HG02885 (cell line): ENCODE data around the gene POU2F1.

ENCODE experiments used
- ATAC-seq: cut with Tn5 transposase; IDR thresholded peaks from one replicate; pipeline ENCODE4 v1.9.1; 2021; ENCODE audit warnings: mild to moderate bottlenecking; ENCODE audit not compliant: unreplicated experiment, poor library complexity

The POU2F1 gene

DNA sequence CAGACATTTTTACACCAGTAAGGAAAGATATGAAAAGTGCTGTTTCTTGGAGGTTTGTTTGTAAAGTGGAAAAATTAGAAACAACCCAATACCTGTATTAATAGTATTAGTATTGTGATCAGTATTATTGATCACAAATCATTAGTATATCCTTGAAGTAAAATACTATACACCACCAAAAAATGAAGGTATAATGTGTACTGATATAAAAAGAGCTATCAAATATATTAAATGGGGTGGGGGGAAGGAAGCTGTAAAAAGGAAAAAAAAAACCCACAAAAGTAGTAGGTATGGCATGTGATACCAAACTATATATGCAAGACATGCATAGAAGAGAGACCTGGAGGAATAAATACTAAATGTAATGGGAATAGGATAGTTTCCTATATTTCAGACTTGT is 46.3 kb downstream of the POU2F1 start:
- ATAC-seq = no peak

DNA sequence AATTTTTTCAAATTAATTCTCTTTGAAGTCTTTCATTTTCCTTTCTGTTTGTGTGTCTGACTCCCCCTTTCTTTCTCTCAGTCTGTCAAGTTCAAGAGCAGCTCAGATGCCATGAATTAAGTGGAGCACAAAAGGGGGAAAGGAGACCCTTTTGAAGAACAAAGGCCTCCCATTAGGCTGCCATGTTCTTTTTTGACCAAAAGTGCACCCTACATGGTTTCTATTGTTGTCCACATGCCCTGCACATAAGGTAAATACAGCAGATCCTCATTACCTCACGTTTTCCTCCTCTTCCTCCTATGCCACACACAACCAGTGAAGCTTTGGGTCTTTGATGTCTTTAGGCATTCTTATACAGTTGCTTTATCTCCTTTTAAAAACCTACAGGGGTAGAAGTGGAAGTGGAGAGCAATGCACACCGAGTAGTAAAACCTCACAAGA is 47.7 kb downstream of the POU2F1 start:
- no peak for ATAC-seq

DNA sequence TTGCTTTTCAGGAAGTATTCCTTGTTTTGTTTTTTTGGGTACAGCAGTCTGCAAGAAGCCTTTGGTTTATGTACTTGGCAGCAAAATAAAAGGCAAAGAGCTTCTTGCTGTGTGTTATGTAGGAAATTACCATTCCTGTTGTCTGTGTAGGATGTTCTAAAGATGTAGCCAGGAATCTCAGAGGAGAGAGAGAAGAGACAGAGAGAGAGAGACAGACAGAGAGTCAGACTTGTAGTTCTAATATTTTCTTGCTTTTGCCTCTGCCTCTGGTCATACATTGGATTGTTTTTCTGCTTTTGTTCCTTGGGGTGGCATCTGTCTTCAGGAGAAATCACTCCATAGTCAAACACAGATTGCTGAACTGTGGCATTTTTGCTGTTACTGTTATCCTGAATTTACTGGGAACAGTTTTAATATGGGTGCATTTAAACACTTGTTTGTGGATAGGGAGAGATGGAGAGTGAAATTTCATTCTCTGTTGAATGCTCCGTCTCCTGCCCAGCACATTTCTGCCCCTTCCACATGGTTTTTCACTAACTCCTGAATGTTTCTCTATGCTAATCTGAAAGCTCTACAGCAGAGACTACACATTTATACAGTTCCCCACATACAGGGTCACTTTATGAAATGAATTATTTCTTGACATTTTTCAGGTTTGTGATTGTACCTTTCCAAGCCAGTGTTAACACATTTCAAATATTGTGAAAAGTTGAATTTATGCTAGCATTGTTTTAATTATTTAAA is 49.8 kb downstream of the POU2F1 start:
- no peak for ATAC-seq

DNA sequence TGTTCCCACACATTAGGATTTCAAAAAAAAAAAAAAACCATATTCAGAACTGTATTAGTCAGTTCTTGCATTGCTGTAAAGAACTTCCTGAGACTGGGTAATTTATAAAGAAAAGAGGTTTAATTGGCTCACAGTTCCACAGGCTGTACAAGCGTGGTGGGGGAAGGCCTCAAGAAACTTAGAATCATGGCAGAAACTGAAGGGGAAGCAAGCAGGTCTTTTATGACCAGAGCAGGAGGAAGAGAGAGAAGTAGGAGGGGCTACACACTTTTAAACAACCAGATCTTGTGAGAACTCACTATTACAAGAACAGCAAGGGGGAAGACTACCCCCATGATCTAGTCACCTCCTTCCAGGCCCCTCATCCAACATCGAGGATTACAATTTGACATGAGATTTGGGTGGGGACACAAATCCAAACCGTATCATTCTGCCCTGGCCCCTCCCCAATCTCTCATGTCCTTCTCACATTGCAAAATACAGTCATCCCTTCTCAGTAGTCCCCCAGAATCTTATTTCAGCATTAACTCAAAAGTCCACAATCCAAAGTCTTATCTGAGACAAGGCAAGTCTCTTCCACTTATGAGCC is 51.8 kb downstream of the POU2F1 start:
- ATAC-seq = no peak

DNA sequence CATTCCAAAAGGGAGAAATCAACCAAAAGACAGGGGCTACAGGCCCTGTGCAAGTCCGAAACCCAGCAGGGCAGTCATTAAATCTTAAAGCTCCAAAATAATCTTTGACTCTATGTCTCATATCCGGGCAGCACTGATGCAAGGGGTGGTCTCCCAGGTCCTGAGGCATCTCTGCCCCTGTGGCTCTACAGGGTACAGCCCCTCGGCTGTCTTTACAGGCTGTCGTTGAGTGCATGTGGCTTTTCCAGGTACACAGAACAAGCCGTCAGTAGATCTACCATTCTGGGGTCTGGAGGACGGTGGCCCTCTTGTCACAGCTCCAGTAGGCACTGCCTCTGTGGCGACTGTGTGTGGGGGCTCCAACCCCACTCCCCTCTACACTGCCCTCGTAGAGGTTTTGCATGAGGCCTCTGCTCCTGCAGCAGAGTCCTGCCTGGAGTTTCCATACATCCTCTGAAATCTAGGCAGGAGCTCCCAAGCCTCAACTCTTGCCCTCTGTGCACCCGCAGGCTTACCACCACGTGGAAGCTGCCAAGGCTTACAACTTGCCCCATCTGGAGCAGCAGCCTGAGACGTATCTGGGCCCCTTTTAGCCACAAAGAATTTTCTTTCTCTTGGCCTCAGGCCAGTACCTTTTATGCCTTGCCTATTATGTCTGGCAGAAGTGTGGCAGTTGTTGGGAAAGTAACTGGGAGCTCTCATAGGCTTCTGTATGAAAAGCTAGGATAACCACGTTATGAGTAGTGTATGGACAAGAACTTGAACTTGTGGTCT is 52.5 kb downstream of the POU2F1 start:
- ATAC-seq = no peak

DNA sequence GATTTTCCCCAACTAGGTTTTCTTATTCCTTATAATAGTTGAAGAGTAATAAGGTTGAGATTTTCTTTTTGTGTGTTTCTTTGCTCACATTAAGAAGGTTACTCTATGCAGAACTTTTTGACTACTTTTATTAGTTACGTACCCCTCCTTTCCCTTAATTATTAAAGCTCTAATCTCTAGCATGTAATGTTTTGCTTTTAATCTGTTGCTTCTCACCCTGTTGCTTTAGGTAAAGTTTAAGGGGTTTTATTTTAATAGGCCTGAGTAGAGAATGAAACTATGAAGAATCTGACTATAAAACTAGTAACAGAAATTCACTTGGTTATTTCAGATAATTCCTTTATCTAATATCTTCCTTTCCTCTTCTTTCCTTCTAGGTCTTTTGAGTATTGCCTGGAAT is 53.4 kb downstream of the POU2F1 start:
- ATAC-seq = no peak

DNA sequence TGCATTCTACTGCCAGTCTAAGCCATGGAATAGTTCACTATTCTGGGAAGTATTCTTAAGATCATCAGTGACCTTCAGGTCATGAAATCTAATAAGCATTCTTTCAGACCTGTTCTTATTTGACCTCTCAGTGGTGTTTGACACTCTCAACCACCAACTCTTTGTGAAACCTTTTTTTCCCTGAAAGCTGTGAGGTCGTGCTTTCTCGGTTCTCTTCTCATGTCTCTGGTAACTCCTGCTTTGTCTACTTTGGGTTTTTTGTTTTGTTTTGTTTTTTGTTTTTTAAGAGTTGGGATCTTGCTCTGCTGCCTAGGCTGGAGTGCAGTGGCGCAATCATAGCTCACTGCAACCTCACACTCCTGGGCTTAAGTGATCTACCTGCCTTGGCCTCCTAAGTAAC is 56.3 kb downstream of the POU2F1 start:
- peak; percentile 90 for ATAC-seq

DNA sequence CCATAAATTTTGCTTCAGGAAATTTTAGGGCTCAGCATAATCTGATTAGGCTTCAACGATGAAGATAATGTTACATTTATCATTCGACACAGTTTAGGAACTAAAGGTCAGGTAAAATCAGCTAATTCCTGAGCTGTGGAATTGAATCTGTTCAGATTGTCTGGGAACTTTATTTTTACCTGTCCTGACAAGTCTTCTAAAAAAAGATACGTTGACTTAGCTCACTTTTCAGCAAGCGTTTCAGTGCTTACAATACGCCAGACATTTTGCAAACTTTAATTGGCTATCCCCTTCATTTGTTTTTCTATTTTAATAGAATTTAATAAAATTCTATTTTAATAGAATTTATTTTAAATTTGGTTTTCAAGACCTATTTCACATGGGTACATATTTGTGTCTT is 57.8 kb downstream of the POU2F1 start:
- ATAC-seq = no peak

DNA sequence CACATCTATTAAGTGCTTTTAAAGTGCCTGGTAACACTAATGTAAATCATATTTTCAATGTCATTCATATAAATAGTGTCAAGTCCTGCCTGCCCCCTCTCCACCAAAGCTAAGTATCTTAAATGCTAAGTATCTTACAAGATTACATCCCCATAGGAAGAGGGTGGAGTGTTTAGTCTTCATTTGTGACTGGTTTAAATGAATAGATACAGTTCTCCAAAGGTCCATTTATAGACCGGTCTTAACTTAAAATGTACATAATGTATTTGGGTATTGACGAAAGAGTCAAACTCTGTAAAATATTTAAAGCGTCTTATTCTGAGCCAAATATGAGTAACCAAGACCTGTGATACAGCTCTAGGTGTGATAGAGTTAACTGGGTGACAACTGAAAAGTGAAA is 60.2 kb downstream of the POU2F1 start:
- ATAC-seq = no peak

DNA sequence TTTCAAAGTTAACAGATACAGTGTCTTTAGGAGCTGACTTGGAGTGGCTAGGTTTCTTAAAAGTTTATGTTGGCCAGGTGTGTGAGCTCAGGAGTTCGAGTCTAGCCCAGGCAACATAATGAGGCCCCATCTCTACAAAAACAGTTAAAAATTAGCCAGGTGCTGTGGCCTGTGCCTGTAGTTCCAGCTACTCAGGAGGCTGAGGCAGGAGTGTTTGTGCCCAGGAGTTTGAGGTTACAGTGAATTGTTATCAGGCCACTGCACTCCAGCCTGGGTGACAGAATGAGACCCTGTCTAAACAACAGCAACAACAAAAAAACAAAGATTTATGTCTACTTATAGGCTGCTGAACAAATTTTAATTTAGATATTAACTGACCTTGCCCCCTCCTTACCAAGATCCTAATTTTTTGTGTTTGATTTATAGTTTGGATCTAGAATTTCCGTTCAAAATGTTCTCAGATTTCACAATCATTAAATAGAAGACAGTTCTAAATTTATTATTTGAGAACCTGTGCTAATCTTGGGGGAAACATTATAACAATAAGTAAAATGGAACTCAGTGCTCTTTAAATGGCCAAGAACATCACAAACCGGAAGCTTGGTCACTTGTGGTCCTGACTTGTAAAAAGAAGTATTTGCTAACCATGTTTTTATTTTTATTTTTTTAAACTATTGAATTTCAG is 67.8 kb downstream of the POU2F1 start:
- no peak for ATAC-seq

DNA sequence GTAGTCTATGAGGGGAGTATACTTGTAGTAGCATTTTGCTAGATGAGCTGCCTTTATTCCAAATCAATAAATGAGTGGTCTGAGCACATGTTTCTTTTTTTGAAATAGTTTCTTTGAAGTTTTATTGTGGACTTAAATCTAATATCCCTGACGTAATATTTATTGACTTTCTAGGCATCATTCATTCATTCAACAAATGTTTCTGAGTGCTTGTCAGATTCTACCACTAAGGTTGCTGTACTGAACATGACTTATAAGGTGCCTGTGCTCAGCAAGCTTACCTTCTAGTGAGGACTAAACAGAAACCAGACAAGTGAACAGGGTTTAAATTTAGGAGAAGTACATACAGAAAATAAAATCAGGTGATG is 68.4 kb downstream of the POU2F1 start:
- ATAC-seq = no peak

DNA sequence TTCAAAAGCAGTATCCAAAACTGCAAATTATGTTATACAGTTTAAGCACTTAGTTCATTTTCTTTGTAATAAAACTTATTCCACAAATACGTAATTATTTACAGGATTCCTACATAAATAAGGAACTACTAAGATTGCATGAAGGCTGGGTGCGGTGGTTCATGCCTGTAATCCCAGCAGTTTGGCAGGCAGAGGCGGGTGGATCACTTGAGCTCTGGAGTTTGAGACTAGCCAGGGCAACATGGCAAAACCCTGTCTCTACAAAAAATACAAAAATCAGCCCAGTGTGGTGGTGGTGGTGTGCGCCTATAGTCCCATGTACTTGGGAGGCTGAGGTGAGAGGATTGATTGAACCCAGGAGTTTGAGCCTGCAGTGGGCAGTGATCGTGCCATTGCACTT is 69.3 kb downstream of the POU2F1 start:
- no peak for ATAC-seq

DNA sequence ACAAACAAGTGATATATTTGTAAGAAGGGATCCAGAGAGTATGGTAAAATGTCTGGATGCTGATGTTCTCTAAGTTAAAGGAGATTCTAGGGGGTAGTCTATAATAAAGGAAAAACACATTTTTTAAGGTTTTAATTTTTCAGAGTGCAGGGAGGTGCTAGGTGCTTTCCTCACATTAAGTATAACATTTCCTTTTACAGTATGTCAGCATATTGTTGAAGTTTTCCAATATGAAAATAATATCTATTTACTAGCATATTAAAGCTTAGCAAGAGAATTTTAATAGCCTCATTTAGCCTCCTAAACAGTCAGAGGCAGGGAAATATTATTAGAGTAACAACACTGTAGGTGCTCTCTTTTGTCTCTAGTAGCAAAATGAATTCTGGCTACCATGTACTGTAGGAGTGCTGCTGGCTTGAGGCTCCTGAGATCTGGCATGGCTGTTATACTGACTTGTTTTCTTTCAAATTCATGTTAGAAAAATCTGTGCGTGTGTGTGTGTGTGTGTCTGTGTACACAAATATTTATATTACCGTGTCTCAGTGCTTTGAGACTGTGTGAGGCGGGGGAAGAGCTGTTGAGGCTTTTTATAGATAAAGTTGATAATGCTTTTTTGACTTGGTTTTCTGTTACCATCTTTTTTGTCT is 71.0 kb downstream of the POU2F1 start:
- ATAC-seq = no peak

DNA sequence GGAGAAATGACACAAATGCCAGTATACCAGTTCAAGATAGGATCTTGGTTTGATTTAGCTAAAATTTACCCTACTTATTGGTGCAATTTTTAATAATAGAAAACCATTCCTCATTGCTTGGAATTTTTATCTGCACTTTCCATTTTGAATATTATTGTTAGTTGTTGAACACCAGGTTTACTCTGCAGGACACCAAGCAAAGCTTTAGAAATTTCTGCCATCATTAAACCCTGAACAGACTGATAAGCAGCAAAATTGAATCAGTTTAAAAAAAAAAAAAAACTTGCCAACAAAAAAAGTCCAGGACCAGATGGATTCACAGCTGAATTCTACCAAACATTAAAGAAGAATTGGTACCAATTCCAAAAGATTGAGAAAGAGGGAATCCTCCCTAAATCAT is 71.5 kb downstream of the POU2F1 start:
- ATAC-seq = no peak

DNA sequence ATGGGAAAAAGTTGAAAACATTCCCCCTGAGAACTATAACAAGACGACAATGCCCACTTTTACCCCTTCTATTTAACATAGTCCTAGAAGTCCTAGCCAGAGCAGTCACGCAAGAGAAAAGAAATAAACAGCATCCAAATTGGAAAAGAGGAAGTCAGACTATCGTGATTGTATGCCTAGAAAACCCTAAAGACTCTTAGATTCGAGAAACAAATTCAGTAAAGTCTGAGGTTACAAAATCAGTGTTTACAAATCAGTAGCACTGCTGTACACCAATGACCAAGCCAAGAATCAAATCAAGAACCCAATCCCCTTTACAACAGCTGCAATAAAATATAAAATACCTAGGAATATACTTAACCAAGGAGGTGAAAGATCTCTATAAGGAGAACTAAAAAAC is 72.4 kb downstream of the POU2F1 start:
- no peak for ATAC-seq

DNA sequence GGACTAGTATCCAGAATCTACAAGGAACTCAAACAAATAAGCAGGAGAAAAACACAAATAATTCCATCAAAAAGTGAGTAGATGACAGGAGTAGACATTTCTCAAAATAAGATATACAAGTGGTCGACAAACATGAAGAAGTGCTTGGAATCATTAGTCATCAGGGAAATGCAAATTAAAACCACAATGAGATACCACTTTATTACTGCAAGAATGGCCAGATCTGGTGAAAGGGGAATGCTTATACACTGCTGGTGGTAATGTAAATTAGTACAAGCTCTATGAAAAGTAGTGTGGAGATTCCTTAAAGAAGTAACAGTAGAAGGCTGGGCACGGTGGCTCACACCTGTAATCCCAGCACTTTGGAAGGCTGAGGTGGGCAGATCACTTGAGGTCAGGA is 73.8 kb downstream of the POU2F1 start:
- ATAC-seq = no peak

DNA sequence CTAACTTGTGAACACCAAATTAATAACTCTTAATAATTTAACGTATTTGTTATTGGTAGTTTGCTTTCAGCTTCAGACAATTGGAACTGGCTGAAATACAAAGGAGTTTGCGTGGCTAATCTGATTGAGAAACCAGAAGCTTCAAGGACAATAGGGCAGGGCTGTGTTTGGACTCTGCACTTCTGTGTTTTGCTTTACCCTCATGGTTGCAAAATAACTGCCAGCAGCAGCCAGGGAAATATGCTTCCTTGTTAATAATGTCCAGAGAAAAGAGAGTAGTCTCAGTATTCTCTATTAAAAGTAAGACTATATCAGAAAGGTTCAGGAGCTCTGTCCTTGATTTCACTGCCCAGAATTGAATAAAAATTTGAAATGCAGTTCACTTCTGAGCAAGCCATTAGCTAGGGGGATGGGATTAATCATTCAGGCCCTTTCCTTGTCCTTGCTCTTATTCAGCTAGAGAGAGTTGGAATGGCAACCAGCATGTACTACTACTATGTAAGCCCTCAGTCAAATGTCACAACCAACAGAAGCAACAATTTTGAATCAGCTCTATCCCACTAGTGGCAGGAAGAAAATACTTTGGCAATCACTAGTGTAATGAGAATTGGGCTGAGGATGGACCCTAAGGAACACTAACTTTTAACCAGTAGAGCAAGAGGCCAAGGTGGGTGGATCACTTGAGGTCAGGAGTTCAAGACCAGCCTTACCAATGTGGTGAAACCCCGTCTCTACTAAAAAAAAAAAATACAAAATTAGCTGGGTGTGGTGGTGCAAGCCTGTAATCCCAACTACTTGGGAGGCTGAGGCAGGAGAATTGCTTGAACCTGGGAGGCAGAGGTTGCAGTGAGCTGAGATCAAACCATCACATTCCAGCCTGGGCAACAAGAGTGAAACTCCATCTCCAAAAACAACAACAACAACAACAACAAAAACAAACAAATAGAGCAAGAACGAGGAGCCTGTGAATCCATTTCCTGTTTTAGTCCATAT is 76.8 kb downstream of the POU2F1 start:
- no peak for ATAC-seq

DNA sequence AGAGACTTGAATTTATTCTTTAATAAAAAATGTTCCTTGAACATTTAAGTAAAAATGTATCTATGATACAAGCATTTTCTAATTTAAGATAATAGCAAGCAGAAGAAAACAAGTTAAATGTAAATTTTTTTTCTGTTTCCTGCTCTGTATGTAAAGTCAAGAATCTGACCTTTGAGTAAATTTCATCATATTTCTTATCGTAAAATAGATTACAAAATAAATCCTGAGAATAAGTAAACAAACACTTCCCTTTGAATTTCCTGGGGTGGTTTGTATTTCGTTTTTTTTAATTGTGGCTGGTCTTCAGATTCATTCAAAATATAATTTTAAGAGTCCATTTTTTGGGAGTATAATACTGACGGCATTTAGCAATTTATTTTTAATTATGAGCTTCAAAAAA is 77.6 kb downstream of the POU2F1 start:
- ATAC-seq = no peak

DNA sequence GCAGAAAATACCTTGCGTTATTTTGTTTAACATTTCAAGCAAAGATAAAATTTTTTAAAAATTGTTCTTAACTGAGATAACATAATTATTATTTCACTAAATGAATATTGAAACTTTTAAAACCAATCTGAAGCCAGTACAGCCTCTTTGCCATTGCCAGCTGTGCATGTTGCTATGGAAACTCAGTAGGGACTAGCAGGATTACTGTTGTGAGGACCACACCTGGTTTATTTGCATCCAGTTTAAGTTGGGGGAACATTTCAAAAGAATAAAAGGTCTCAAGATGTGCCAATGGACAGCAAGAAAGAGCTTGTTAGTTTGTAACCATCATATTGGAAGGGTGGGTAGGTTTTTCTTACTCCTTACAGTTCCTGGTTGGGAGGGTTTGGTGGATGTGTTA is 80.7 kb downstream of the POU2F1 start:
- no peak for ATAC-seq
